Left ventricle myocardium inferior (tissue), 1 donor: Measurements from ENCODE around the gene SVIL. TPM values are rescaled to one million over a fixed set of nuclear protein-coding genes. Genes with fewer than 3 reads are reported as not detected.

Experiments
- DNase-seq: peaks from one replicate; pipeline ENCODE4 v3.0.0-alpha.2; 2020
- H3K27ac ChIP-seq: fragments of 200-600 bp; replicated peaks from 2 replicates; pipeline ENCODE4 v1.8.0; 2021
- H3K27me3 ChIP-seq: fragments of 200-600 bp; 2 replicates; pipeline ENCODE4 v1.8.0; 2021; ENCODE audit warnings: low read depth
- H3K36me3 ChIP-seq: fragments of 200-600 bp; 2 replicates; pipeline ENCODE4 v1.8.0; 2021
- H3K4me1 ChIP-seq: fragments of 200-600 bp; 2 replicates; pipeline ENCODE4 v1.8.0; 2021
- H3K4me3 ChIP-seq: fragments of 200-600 bp; 2 replicates; pipeline ENCODE4 v1.8.0; 2021; ENCODE audit warnings: mild to moderate bottlenecking, moderate library complexity
- H3K9me3 ChIP-seq: fragments of 200-600 bp; replicated peaks from 2 replicates; pipeline ENCODE4 v1.8.0; 2021
- intact Hi-C: fragments of 100-400 bp; cut with micrococcal nuclease; formaldehyde crosslinking; loops from one replicate; pipeline ENCODE4 v1.11.0; 2022
- total RNA-seq: library from RNA; stranded (reverse); fragmentation: NEBNext Ultra II Directional; extraction: Animal tissue kit (Norgen Biotek cat#: 25700); gene quantifications from one replicate; pipeline ENCODE4 v1.2.1, GENCODE V29; 2021
- TF ChIP-seq, protein P1 (sequence below): fragments of 200-600 bp; IDR thresholded peaks from 2 replicates; pipeline ENCODE4 v1.8.0; 2021; ENCODE audit warnings: antibody characterized with exemption, mild to moderate bottlenecking, borderline replicate concordance
- donor health status: DM: no; HTN: yes; CAD: no; lungs with severe emphysema.

SVIL gene
- total RNA-seq, 1 donor from 2014 or later = 403 TPM

DNA sequence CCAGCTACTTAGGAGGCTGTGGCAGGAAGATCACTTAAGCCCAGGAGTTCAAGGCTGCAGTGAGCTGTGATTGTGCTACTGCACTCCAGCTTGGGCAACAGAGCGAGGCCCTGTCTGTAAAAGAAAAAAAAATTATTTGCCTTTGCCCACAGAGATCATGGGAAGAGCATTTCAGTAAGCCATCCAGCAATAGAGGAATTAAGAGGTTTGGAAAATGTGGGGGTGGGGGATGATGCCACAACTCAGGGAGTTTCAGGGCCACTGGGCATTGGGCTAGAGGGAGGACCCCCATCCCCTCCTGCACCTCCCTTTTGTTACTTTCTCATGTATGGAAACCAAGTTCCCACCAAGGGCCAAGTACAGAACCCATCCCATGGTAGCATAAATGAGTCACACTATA lies 38.4 kb downstream of the SVIL start:
- no peaks in the 10 kb centered on the region for H3K9me3 ChIP-seq
- peaks cover 98% of the 10 kb centered on the region for H3K4me1 ChIP-seq
- no peaks in the 10 kb centered on the region for H3K27me3 ChIP-seq
- DNase-seq = no peak
- peak overlapping the region; percentile 88 for H3K27ac ChIP-seq
- intact Hi-C loops = no loop called here
- H3K36me3 ChIP-seq = no peaks in the 10 kb centered on the region
- TF ChIP-seq, protein P1, sequence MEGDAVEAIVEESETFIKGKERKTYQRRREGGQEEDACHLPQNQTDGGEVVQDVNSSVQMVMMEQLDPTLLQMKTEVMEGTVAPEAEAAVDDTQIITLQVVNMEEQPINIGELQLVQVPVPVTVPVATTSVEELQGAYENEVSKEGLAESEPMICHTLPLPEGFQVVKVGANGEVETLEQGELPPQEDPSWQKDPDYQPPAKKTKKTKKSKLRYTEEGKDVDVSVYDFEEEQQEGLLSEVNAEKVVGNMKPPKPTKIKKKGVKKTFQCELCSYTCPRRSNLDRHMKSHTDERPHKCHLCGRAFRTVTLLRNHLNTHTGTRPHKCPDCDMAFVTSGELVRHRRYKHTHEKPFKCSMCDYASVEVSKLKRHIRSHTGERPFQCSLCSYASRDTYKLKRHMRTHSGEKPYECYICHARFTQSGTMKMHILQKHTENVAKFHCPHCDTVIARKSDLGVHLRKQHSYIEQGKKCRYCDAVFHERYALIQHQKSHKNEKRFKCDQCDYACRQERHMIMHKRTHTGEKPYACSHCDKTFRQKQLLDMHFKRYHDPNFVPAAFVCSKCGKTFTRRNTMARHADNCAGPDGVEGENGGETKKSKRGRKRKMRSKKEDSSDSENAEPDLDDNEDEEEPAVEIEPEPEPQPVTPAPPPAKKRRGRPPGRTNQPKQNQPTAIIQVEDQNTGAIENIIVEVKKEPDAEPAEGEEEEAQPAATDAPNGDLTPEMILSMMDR = no peak
- H3K4me3 ChIP-seq = no peak overlapping the region

DNA sequence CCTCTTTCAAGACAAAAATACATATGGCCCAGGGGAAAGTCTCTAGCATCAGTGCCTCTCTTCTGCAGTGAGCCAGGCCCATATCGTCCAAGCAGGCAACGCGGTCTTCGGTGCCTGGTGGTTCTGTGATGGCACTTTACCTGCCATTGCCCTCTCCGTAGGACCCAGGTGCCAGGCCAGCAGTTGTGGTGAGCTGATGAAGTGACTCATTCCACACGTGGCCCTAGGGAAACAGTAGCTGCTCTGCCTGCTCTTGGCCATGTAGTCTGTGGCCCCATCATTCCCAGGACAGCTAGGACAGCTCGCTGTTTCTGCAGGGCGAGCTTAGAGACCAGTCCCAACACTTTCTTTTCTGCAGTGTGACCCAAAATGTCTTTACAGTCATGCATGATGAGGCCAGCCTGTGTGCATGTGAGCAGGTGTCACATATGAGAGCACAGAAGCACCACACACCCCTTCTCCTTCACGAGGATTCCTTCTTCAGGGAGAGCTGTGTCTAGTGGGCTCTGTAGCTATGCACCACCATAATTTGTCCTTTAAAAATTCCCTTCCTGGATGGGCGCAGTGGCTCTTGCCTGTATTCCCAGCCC lies 39.0 kb downstream of the SVIL start:
- TF ChIP-seq, protein P1 = no peak
- Histone ChIP-seq H3K4me3 (no peak overlapping the region), H3K36me3 (no peaks in the 10 kb centered on the region), H3K4me1 (peaks cover 98% of the 10 kb centered on the region), H3K27ac (peak overlapping the region; percentile 88), H3K9me3 (no peaks in the 10 kb centered on the region), H3K27me3 (no peaks in the 10 kb centered on the region)
- no peak for DNase-seq
- intact Hi-C loops = no loop called here

DNA sequence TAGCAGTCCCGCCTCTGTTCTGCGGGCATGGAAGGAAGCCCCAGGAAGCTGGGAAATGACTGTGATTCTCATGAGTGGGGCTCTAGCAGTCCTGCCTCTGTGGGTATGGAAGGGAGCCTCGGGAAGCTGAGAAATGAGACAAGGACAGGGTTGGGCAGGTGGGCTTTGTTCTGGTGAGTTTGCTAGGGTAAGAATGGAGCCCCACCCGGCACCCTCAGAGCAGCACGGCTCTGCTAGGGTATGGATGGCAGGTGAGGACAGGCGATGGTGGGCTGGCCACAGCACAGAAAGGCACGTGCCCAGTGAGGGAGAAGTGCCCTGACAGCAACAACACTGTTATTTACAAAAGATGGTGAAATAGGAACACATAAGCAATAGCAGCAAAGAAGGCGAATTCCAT lies 39.6 kb downstream of the SVIL start:
- H3K4me1 ChIP-seq = peaks cover 100% of the 10 kb centered on the region
- TF ChIP-seq, protein P1 = no peak
- DNase-seq = no peak
- no peak overlapping the region for H3K27ac ChIP-seq
- H3K27me3 ChIP-seq = no peaks in the 10 kb centered on the region
- H3K4me3 ChIP-seq = no peak overlapping the region
- H3K36me3 ChIP-seq = no peaks in the 10 kb centered on the region
- no peaks in the 10 kb centered on the region for H3K9me3 ChIP-seq
- intact Hi-C loops = no loop called here

DNA sequence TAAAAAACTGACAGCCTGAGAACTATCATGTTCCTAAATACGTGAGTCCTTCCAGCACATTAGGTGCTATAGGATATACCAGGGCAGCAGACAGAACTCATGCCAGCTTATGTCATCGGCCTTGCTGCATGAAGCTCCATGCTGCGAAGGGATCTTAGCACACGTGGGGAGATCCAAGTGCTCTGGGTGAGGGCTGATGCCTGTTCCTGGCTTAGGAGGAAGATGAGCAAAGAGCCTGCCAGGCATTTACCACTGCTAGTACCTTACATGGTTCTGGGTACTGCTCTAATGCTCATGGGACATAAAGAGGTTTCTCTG lies 43.2 kb downstream of the SVIL start:
- no peak for DNase-seq
- Histone ChIP-seq H3K9me3 (no peaks in the 10 kb centered on the region), H3K4me1 (peaks cover 93% of the 10 kb centered on the region), H3K27ac (peak overlapping the region; percentile 80), H3K36me3 (no peaks in the 10 kb centered on the region), H3K27me3 (no peaks in the 10 kb centered on the region), H3K4me3 (no peak overlapping the region)
- intact Hi-C loops = no loop called here
- TF ChIP-seq, protein P1 = no peak

DNA sequence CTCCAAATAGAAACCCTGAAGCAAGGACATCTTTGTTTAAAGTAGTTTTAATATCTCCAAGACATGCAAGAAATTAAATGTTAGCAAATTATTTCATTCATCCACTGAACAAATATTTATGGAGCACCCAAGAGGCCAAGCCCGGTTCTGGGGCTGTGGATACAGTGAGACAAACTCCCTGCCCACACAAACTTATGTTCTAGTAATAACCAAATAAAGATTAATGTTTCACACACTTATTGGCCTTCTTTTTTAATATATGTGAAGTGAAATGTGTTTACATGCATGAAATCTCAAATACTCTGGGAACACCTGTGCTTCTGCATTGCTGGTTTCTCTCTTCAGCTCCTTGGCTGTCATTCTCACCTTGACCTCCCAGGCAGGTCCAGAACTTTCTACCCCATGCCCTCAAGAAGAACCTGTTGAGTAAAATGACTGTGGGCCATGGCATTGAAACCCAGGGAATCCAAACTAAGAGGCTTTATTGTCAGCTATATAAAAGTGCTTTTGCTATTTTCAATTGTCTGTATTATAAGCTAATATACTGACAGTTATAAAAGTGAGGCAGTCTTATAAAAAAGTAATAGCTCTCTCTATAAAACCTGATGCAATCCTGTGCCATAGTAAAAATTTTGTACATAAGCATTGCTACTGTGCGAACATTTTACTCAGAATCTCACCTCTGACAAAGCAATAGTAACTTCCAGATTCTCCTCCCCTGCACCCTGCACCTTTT lies 43.7 kb downstream of the SVIL start:
- TF ChIP-seq, protein P1 = no peak
- Histone ChIP-seq H3K27me3 (no peaks in the 10 kb centered on the region), H3K9me3 (no peaks in the 10 kb centered on the region), H3K4me3 (no peak overlapping the region), H3K4me1 (peaks cover 93% of the 10 kb centered on the region), H3K27ac (peak overlapping the region; percentile 80), H3K36me3 (no peaks in the 10 kb centered on the region)
- DNase-seq = no peak
- intact Hi-C loops = no loop called here
